PC-3 (cell line): ENCODE results near the gene SEL1L. TPM values are rescaled to one million over a fixed set of nuclear protein-coding genes. Genes with fewer than 3 reads are reported as not detected.

Experiments
- ATAC-seq: fragments of 200-7000 bp; cut with Tn5 transposase; 2 replicates; pipeline ENCODE4 v1.9.1; 2020; ENCODE audit warnings: mild to moderate bottlenecking, moderate library complexity
- BruUV-seq: library from RNA; stranded (reverse); fragments of 400-500 nt; replicated peaks from 2 replicates; lab custom pipeline; 2021; lab: Mats Ljungman, UMichigan
- CTCF ChIA-PET: fragments of 300-600 bp; sonication (Branson Sonifier 250); formaldehyde crosslinking; loops from one replicate; lab custom pipeline; 2022; ENCODE audit warnings: antibody characterized with exemption; lab: Charles Lee
- POLR2A ChIA-PET: fragments of 300-600 bp; sonication (Branson Sonifier 250); formaldehyde crosslinking; loops from one replicate; lab custom pipeline; 2022; ENCODE audit warnings: antibody characterized with exemption; ENCODE audit not compliant: unreplicated experiment; lab: Charles Lee
- DNase-seq: peaks from one replicate; pipeline ENCODE4 v3.0.0-alpha.2; 2015
- H2AFZ ChIP-seq: fragments of 300-600 bp; sonication (generic); 2 replicates; pipeline ENCODE4 v1.6.0; 2016; ENCODE audit warnings: antibody characterized with exemption, low read length
- H3F3A ChIP-seq: fragments of 300-600 bp; sonication (generic); one replicate; pipeline ENCODE4 v1.6.0; 2017; ENCODE audit warnings: antibody characterized with exemption, low read length, control low read depth, mild to moderate bottlenecking; ENCODE audit not compliant: unreplicated experiment
- H3K27ac ChIP-seq: fragments of 300-600 bp; sonication (generic); 2 replicates; pipeline ENCODE4 v1.5.1; 2016; ENCODE audit warnings: mild to moderate bottlenecking, low read length
- H3K27me3 ChIP-seq: fragments of 300-600 bp; sonication (generic); 2 replicates; pipeline ENCODE4 v1.6.1; 2016; ENCODE audit warnings: low read length, mixed read lengths
- H3K36me3 ChIP-seq: fragments of 300-600 bp; sonication (generic); 2 replicates; pipeline ENCODE4 v1.6.1; 2016; ENCODE audit warnings: low read depth, mixed run types, low read length, mixed read lengths
- H3K4me1 ChIP-seq: fragments of 300-600 bp; sonication (generic); 2 replicates; pipeline ENCODE4 v1.5.1; 2016; ENCODE audit warnings: low read length; ENCODE audit not compliant: insufficient read depth
- H3K4me2 ChIP-seq: fragments of 300-600 bp; sonication (generic); 2 replicates; pipeline ENCODE4 v1.6.0; 2016; ENCODE audit warnings: low read length
- H3K4me3 ChIP-seq: fragments of 300-600 bp; sonication (generic); 2 replicates; pipeline ENCODE4 v1.5.1; 2016; ENCODE audit warnings: mild to moderate bottlenecking, low read length, mixed read lengths
- H3K79me2 ChIP-seq: fragments of 300-600 bp; sonication (generic); 2 replicates; pipeline ENCODE4 v1.6.1; 2017; ENCODE audit warnings: low read length, mixed read lengths
- H3K9ac ChIP-seq: fragments of 300-600 bp; sonication (generic); 2 replicates; pipeline ENCODE4 v1.6.0; 2016; ENCODE audit warnings: mild to moderate bottlenecking, low read length
- H3K9me2 ChIP-seq: fragments of 300-600 bp; sonication (generic); replicated peaks from 2 replicates; pipeline ENCODE4 v1.6.1; 2016; ENCODE audit warnings: mixed run types, low read length, mixed read lengths
- H3K9me3 ChIP-seq: fragments of 300-600 bp; sonication (generic); 2 replicates; pipeline ENCODE4 v1.6.1; 2016; ENCODE audit warnings: low read length, mixed read lengths
- H4K20me1 ChIP-seq: fragments of 300-600 bp; sonication (generic); 2 replicates; pipeline ENCODE4 v1.6.1; 2016; ENCODE audit warnings: low read length, mixed read lengths
- CTCF ChIP-seq: fragments of 300-600 bp; sonication (generic); conservative IDR thresholded peaks from 2 replicates; pipeline ENCODE4 v1.5.1; 2017; ENCODE audit warnings: antibody characterized with exemption, low read depth, mild to moderate bottlenecking, low read length
- EZH2 ChIP-seq: fragments of 300-600 bp; sonication (generic); IDR thresholded peaks from one replicate; pipeline ENCODE4 v1.6.1; 2017; ENCODE audit warnings: antibody characterized with exemption, mild to moderate bottlenecking, low read length; ENCODE audit not compliant: unreplicated experiment
- EZH2phosphoT487 ChIP-seq: fragments of 300-600 bp; sonication (generic); IDR thresholded peaks from 2 replicates; pipeline ENCODE4 v1.6.1; 2018; ENCODE audit warnings: mild to moderate bottlenecking, antibody characterized with exemption, low read length, borderline replicate concordance
- intact Hi-C: fragments of 100-400 bp; cut with micrococcal nuclease; formaldehyde crosslinking; loops from 2 replicates; pipeline ENCODE4 v1.9.0; 2023
- total RNA-seq: library from RNA; depleted of rRNA; stranded (reverse); fragments of >200 nt; gene quantifications from 2 replicates; pipeline ENCODE4 v1.2.3, GENCODE V29; 2014

The SEL1L gene
- total RNA-seq, 1 experiment from 2014 or later = 46.9 TPM

- ChIA-PET CTCF (interaction anchor here (0.6 kb wide), 1 partner anchor 65 kb away, joined by 3 read pairs; no protein-coding TSS in a partner anchor), POLR2A (no interaction called here)
- peak; percentile 76 for TF ChIP-seq CTCF
- no peak for TF ChIP-seq EZH2phosphoT487
- peaks cover 66% of the 10 kb centered on the region for H3K27me3 ChIP-seq
- H3K4me2 ChIP-seq = no peak overlapping the region
- no TSS peak for BruUV-seq
- no peaks in the 10 kb centered on the region for H3F3A ChIP-seq
- H3K9ac ChIP-seq = no peak overlapping the region
- ATAC-seq (peak; percentile 67), DNase-seq (peak; percentile 57)
- intact Hi-C loops = no loop called here
- no peaks in the 10 kb centered on the region for H4K20me1 ChIP-seq
- no peaks in the 10 kb centered on the region for H3K79me2 ChIP-seq
- no peaks in the 10 kb centered on the region for H3K9me3 ChIP-seq
- H2AFZ ChIP-seq = no peak overlapping the region
- no peaks in the 10 kb centered on the region for H3K4me1 ChIP-seq
- no peak overlapping the region for H3K27ac ChIP-seq
- no peaks in the 10 kb centered on the region for H3K9me2 ChIP-seq
- no peaks in the 10 kb centered on the region for H3K36me3 ChIP-seq
- no peak overlapping the region for H3K4me3 ChIP-seq
Measured at GRCh38 chr14:81565441-81566290, 32.0 kb upstream of the SEL1L start.

GRCh38 chr14:81562818-81563217 lies 29.2 kb upstream of the SEL1L start:
- Histone ChIP-seq H3K9ac (no peak overlapping the region), H3K79me2 (no peaks in the 10 kb centered on the region), H3K9me3 (no peaks in the 10 kb centered on the region), H3K4me2 (no peak overlapping the region), H3F3A (no peaks in the 10 kb centered on the region), H3K27ac (no peak overlapping the region), H3K27me3 (peaks cover 53% of the 10 kb centered on the region), H3K4me1 (no peaks in the 10 kb centered on the region), H4K20me1 (no peaks in the 10 kb centered on the region), H3K9me2 (no peaks in the 10 kb centered on the region), H3K36me3 (no peaks in the 10 kb centered on the region), H2AFZ (no peak overlapping the region), H3K4me3 (no peak overlapping the region)
- ChIA-PET POLR2A (no interaction called here), CTCF (no interaction called here)
- ATAC-seq (no peak), DNase-seq (no peak)
- no TSS peak for BruUV-seq
- no peak for TF ChIP-seq CTCF
- no peak for TF ChIP-seq EZH2
- no peak for TF ChIP-seq EZH2phosphoT487
- intact Hi-C loops = no loop called here
